K562 (cell line): ENCODE results near the gene ANKRD11. TPM values are rescaled to one million over a fixed set of nuclear protein-coding genes. Genes with fewer than 3 reads are reported as not detected.

Experiments
- ATAC-seq: fragments of 200-7000 bp; cut with Tn5 transposase; 3 replicates; pipeline ENCODE4 v1.9.1; 2020; ENCODE audit warnings: moderate library complexity
- BruUV-seq: library from RNA; stranded (reverse); fragments of 400-500 nt; replicated peaks from 2 replicates; lab custom pipeline; 2021; lab: Mats Ljungman, UMichigan
- CTCF ChIA-PET: fragments of 300-600 bp; formaldehyde crosslinking; extraction: SDS; loops from one replicate; lab custom pipeline; 2021; ENCODE audit warnings: low intra/inter-chr PET ratio; lab: Yijun Ruan, JAX
- POLR2A ChIA-PET: fragments of 300-600, 350-650 bp; sonication (Branson Sonifier 250); formaldehyde crosslinking; extraction: SDS; loops from one replicate; lab custom pipeline; 2021; ENCODE audit warnings: antibody characterized with exemption, inconsistent platforms; lab: Yijun Ruan, JAX
- DNase-seq, 4 experiments: peaks; one replicate each; pipeline versions ENCODE4 v3.0.0 to v3.0.0-alpha.2; 2011 to 2018; ENCODE audit warnings: low spot score in 3 of 4, mixed read lengths in 3 of 4; ENCODE audit errors: extremely low read depth in 1 of 4
- FAIRE-seq: peaks from 2 replicates; lab custom pipeline; 2011; peaks lifted over from hg19 to GRCh38; lab: Jason Lieb, UNC
- H2AFZ ChIP-seq: 2 replicates; pipeline ENCODE4 v1.6.0; 2011; ENCODE audit warnings: low read depth, low read length, control low read depth, inconsistent platforms
- H3K27ac ChIP-seq: fragments of 200-600 bp; 3 replicates; pipeline ENCODE4 v1.8.0; 2011; ENCODE audit warnings: low read depth, mild to moderate bottlenecking, control low read depth, inconsistent platforms, low read length, moderate library complexity, mixed read lengths; ENCODE audit errors: extremely low read depth
- H3K27me3 ChIP-seq, 2 experiments: fragments of 300-600 bp in 1 of 2; 2 replicates in 1 of 2; 3 replicates in 1 of 2; pipeline versions ENCODE4 v1.6.0 to v1.8.0; 2011; ENCODE audit warnings: inconsistent platforms in 2 of 2, low read length in 2 of 2, mild to moderate bottlenecking in 1 of 2, mixed read lengths in 1 of 2, moderate library complexity in 1 of 2; ENCODE audit not compliant: control insufficient read depth in 2 of 2, insufficient read depth in 2 of 2
- H3K36me3 ChIP-seq: fragments of 300-600 bp; 3 replicates; pipeline ENCODE4 v1.8.0; 2011; ENCODE audit warnings: mild to moderate bottlenecking, low read length, inconsistent platforms; ENCODE audit not compliant: control insufficient read depth, insufficient read depth
- H3K4me1 ChIP-seq, 2 experiments: fragments of 200-600 bp in 1 of 2; replicated peaks in 1 of 2; 2 replicates in 1 of 2; 3 replicates in 1 of 2; pipeline versions ENCODE4 v1.5.1 to v1.8.0; 2011; ENCODE audit warnings: inconsistent platforms in 2 of 2, low read length in 2 of 2, mild to moderate bottlenecking in 1 of 2, mixed read lengths in 1 of 2, moderate library complexity in 1 of 2; ENCODE audit not compliant: control insufficient read depth in 2 of 2, insufficient read depth in 2 of 2
- H3K4me2 ChIP-seq: 2 replicates; pipeline ENCODE4 v1.6.1; 2011; ENCODE audit warnings: low read length, control low read depth, inconsistent platforms, mixed read lengths; ENCODE audit not compliant: insufficient read depth
- H3K4me3 ChIP-seq: fragments of 200-600 bp; sonication (generic), shearing (Covaris generic); 2 replicates; pipeline ENCODE4 v1.5.1; 2016; ENCODE audit warnings: control low read depth, inconsistent platforms
- H3K79me2 ChIP-seq: fragments of 200-600 bp; 3 replicates; pipeline ENCODE4 v1.8.0; 2011; ENCODE audit warnings: low read length, inconsistent platforms; ENCODE audit not compliant: control insufficient read depth, insufficient read depth
- H3K9ac ChIP-seq, 2 experiments: 2 replicates each; pipeline versions ENCODE4 v1.6.0 to v1.6.1; 2011; ENCODE audit warnings: low read depth in 2 of 2, low read length in 2 of 2, control low read depth in 1 of 2, inconsistent platforms in 1 of 2, mild to moderate bottlenecking in 1 of 2, mixed read lengths in 1 of 2; ENCODE audit not compliant: insufficient read depth in 1 of 2
- H3K9me1 ChIP-seq: one replicate; pipeline ENCODE4 v1.6.0; 2011; ENCODE audit warnings: inconsistent platforms, mild to moderate bottlenecking, low read length, moderate library complexity; ENCODE audit not compliant: control insufficient read depth, insufficient read depth
- H3K9me3 ChIP-seq: replicated peaks from 2 replicates; pipeline ENCODE4 v1.5.1; 2011; ENCODE audit warnings: low read depth, low read length, inconsistent platforms; ENCODE audit not compliant: control insufficient read depth, insufficient read depth
- H4K20me1 ChIP-seq: replicated peaks from 2 replicates; pipeline ENCODE4 v1.6.1; 2011; ENCODE audit warnings: low read length, inconsistent platforms, mixed read lengths; ENCODE audit not compliant: control insufficient read depth, insufficient read depth
- ATF4 ChIP-seq: fragments of 450-650 bp; formaldehyde crosslinking; IDR thresholded peaks from 2 replicates; pipeline ENCODE4 v1.4.0; 2022; ENCODE audit warnings: mild to moderate bottlenecking, moderate library complexity
- CBFB ChIP-seq: sonication (generic); formaldehyde crosslinking; IDR thresholded peaks from 2 replicates; pipeline ENCODE4 v1.4.0; 2020; ENCODE audit warnings: mild to moderate bottlenecking, missing genetic modification reagents
- FIP1L1 ChIP-seq: fragments of 200-400 bp; formaldehyde crosslinking; IDR thresholded peaks from 2 replicates; pipeline ENCODE4 v1.6.1; 2018; ENCODE audit warnings: mild to moderate bottlenecking, low read depth, low read length; ENCODE audit not compliant: poor library complexity, severe bottlenecking
- HSF4 ChIP-seq: fragments of 250-450 bp; sonication (Bioruptor Pico); IDR thresholded peaks from 2 replicates; pipeline ENCODE4 v2.1.2; 2022; ENCODE audit warnings: mild to moderate bottlenecking, moderate library complexity, borderline replicate concordance
- MAFF ChIP-seq: IDR thresholded peaks from 2 replicates; pipeline ENCODE4 v1.6.1; 2012; ENCODE audit warnings: low read length, improper control_type of control experiment
- MLLT1 ChIP-seq, 2 experiments: fragments of 450-650 bp; IDR thresholded peaks; 2 replicates each; pipeline ENCODE4 v1.6.1; 2016
- MNT ChIP-seq, 2 experiments: fragments of 450-650 bp; conservative IDR thresholded peaks; 2 replicates each; pipeline ENCODE4 v1.6.1; 2017; ENCODE audit warnings: mild to moderate bottlenecking in 2 of 2, moderate library complexity in 2 of 2
- NFIX ChIP-seq: fragments of 250-450 bp; sonication (Bioruptor Pico); IDR thresholded peaks from 2 replicates; pipeline ENCODE4 v1.4.0; 2020; ENCODE audit warnings: low read depth, mild to moderate bottlenecking, moderate library complexity
- RUNX1 ChIP-seq: sonication (generic); IDR thresholded peaks from 2 replicates; pipeline ENCODE4 v1.6.1; 2016; ENCODE audit warnings: antibody characterized with exemption, low read depth
- SIN3A ChIP-seq, 2 experiments: fragments of 150-350 bp in 1 of 2; IDR thresholded peaks; 2 replicates each; pipeline ENCODE4 v1.6.1; 2011 to 2016; ENCODE audit warnings: borderline replicate concordance in 2 of 2, low read depth in 2 of 2, low read length in 2 of 2, mild to moderate bottlenecking in 2 of 2, moderate library complexity in 2 of 2; ENCODE audit not compliant: control insufficient read depth in 1 of 2
- SNIP1 ChIP-seq: fragments of 450-650 bp; IDR thresholded peaks from 2 replicates; pipeline ENCODE4 v1.7.1; 2017; ENCODE audit warnings: low read depth, mild to moderate bottlenecking
- TCF7 ChIP-seq: sonication (generic); IDR thresholded peaks from 2 replicates; pipeline ENCODE4 v1.6.1; 2016; ENCODE audit warnings: antibody characterized with exemption, borderline replicate concordance
- TRIM28 ChIP-seq: fragments of 450-650 bp; IDR thresholded peaks from 2 replicates; pipeline ENCODE4 v1.6.1; 2017
- ZFPM2 ChIP-seq: fragments of 250-450 bp; sonication (Bioruptor Pico); IDR thresholded peaks from 2 replicates; pipeline ENCODE4 v1.5.1; 2022; ENCODE audit warnings: mild to moderate bottlenecking
- ZNF12 ChIP-seq: sonication (generic); formaldehyde crosslinking; IDR thresholded peaks from 2 replicates; pipeline ENCODE4 v1.4.0; 2020; ENCODE audit warnings: mild to moderate bottlenecking, missing genetic modification reagents
- ZNF764 ChIP-seq: fragments of 250-450 bp; sonication (Bioruptor Pico); IDR thresholded peaks from 2 replicates; pipeline ENCODE4 v1.4.0; 2020; ENCODE audit warnings: low read depth, mild to moderate bottlenecking, moderate library complexity
- ZNF766 ChIP-seq: fragments of 200-800 bp; sonication (Bioruptor generic); conservative IDR thresholded peaks from 2 replicates; pipeline ENCODE4 v1.6.1; 2016; ENCODE audit warnings: missing genetic modification characterization, missing compliant biosample characterization
- WGBS: fragments of 100-300 bp; shearing (Covaris generic); methylation state at CpG from one replicate; pipeline ENCODE4 v1.1.6; 2016; ENCODE audit warnings: low coverage, mixed read lengths; ENCODE audit not compliant: insufficient coverage; ENCODE audit errors: missing lambda C conversion rate; 5-methylcytosine and 5-hydroxymethylcytosine counted together
- in situ Hi-C: fragments of 300-500 bp; cut with MboI; formaldehyde crosslinking; loops from 4 replicates; pipeline ENCODE4 v1.15.0; 2018; ENCODE audit warnings: inconsistent platforms, mixed read lengths
- intact Hi-C: fragments of 100-400 bp; cut with micrococcal nuclease; formaldehyde crosslinking; loops from 2 replicates; pipeline ENCODE4 v1.14.2; 2022
- polyA plus RNA-seq, 8 experiments: library from polyadenylated mRNA; depleted of rRNA in 4 of 8; stranded (reverse) in 5 of 8; unstranded in 3 of 8; fragments of >200 nt; fragmentation: Nextera tagmentation in 2 of 8; fragmentation: Illumina TruSeq in 1 of 8; extraction: Ambion mirVana in 2 of 8; extraction: Trizol in 1 of 8; gene quantifications; 2 replicates each; pipeline versions ENCODE4 v1.2.1 to v1.2.3, GENCODE V29; 2011 to 2014; ENCODE audit warnings: inconsistent platforms in 1 of 8, missing spikeins in 1 of 8
- total RNA-seq, 7 experiments: library from RNA; depleted of rRNA in 6 of 7; stranded (reverse); fragments of >200 nt in 6 of 7; fragmentation: Illumina TruSeq in 2 of 7; extraction: Trizol in 2 of 7; gene quantifications; 2 replicates each; pipeline versions ENCODE4 v1.2.1 to v1.2.3, GENCODE V29; 2011 to 2021; ENCODE audit warnings: low replicate concordance in 1 of 7

ANKRD11 gene
- total and polyA plus RNA-seq, 9 of the 15 experiments (the other 6 are each of a cell fraction or from before 2014, with no cell fraction given): 4.7 to 126 (median 31.7) TPM

- DNase-seq: no peak
- Histone ChIP-seq H3K27ac (no peak overlapping the region), H3K4me1 (peaks cover 0 to 13% of the 10 kb centered on the region in 2 experiments; a peak in 2 of 5 replicates), H4K20me1 (peaks cover 7% of the 10 kb centered on the region), H3K9me3 (no peaks in the 10 kb centered on the region), H3K9me1 (no peaks in the 10 kb centered on the region), H3K36me3 (peaks cover 77% of the 10 kb centered on the region; the same call in 2 of the 3 replicates), H3K4me3 (no peak overlapping the region), H3K9ac (no peak overlapping the region), H3K4me2 (no peak overlapping the region), H2AFZ (no peak overlapping the region), H3K27me3 (no peaks in the 10 kb centered on the region), H3K79me2 (peaks cover 84% of the 10 kb centered on the region)
- TF ChIP-seq FIP1L1 (no peak), MLLT1 (IDR thresholded peaks at IDR 0.05) (no peak), ZNF764 (no peak), NFIX (CRISPR knock-in tag) (no peak), RUNX1 (no peak), SIN3A (IDR thresholded peaks at IDR 0.05; ENCODE audit: borderline replicate concordance in 2 of 2, control insufficient read depth in 1 of 2, low read depth in 2 of 2, low read length in 2 of 2) (no peak), ZNF766 (CRISPR knock-in tag) (no peak), MNT (conservative IDR thresholded peaks at IDR 0.05) (no peak), ZFPM2 (no peak), ZNF12 (CRISPR knock-in tag) (no peak), HSF4 (CRISPR knock-in tag) (no peak), CBFB (CRISPR knock-in tag) (no peak), TCF7 (no peak), SNIP1 (no peak), MAFF (no peak), ATF4 (CRISPR knock-in tag) (no peak), TRIM28 (no peak)
- ChIA-PET POLR2A (interaction anchor here (1.1 kb wide), 1 partner anchor 9 kb away, joined by 3 read pairs; no protein-coding TSS in a partner anchor), CTCF (no interaction called here)
- no peak for FAIRE-seq
- no peak for ATAC-seq
- intact Hi-C loops (no loop called here), in situ Hi-C loops (no loop called here)
- WGBS: 100% methylated on average over 11 of the region's 14 CpGs
- BruUV-seq: no TSS peak
Observed at GRCh38 chr16:89307421-89307805, 182.9 kb downstream of the ANKRD11 start.
